Stomach (tissue), 9 donors: ENCODE data around the gene HIGD1C. TPM values are rescaled to one million over a fixed set of nuclear protein-coding genes. Genes with fewer than 3 reads are reported as not detected.
A peak's percentile ranks its signal among the peaks of the same experiment; 100 is the strongest.
"Not testable (repeated sequence)": the region's sequence is repeated elsewhere in the genome, so short reads cannot be mapped to it uniquely, and the experiment has no call there.

Source experiments
- DNase-seq, 2 donors: peaks; one replicate each; pipeline versions ENCODE4 v3.0.0 to v3.0.0-alpha.2; 2013 to 2019
- H3K27ac ChIP-seq, 5 donors: fragments of 200-600 bp in 4 of 5; sonication (generic) in 4 of 5; one replicate each; pipeline ENCODE4 v1.5.1; 2013 to 2019; ENCODE audit warnings: mild to moderate bottlenecking in 1 of 5, moderate library complexity in 1 of 5
- H3K27me3 ChIP-seq, 3 donors: fragments of 200-600 bp; sonication (generic); one replicate each; pipeline ENCODE4 v1.5.1; 2017 to 2019; ENCODE audit warnings: mixed run types in 1 of 3
- H3K36me3 ChIP-seq, 4 donors: fragments of 200-600 bp; sonication (generic); 1 replicate in 3 of 4; 2 replicates in 1 of 4; pipeline ENCODE4 v1.5.1; 2016 to 2019
- H3K4me1 ChIP-seq, 4 donors: fragments of 200-600 bp; sonication (generic); one replicate each; pipeline ENCODE4 v1.5.1; 2016 to 2019
- H3K4me3 ChIP-seq, 4 donors: fragments of 200-600 bp; sonication (generic) in 3 of 4; one replicate each; pipeline ENCODE4 v1.5.1; 2016 to 2019; ENCODE audit warnings: mild to moderate bottlenecking in 1 of 4
- H3K9me3 ChIP-seq, 4 donors: fragments of 200-600 bp; sonication (generic); one replicate each; pipeline ENCODE4 v1.5.1; 2016 to 2019
- EP300 ChIP-seq: sonication (generic); formaldehyde crosslinking; IDR thresholded peaks from one replicate; pipeline ENCODE4 v1.6.1; 2017; ENCODE audit warnings: antibody characterized with exemption
- POLR2A ChIP-seq, 4 donors: fragments of 450-650 bp; IDR thresholded peaks; one replicate each; pipeline ENCODE4 v1.6.1; 2016; ENCODE audit warnings: antibody characterized with exemption in 4 of 4, control low read depth in 2 of 4, mild to moderate bottlenecking in 1 of 4, moderate library complexity in 1 of 4
- POLR2AphosphoS5 ChIP-seq, 3 donors: sonication (generic); formaldehyde crosslinking; IDR thresholded peaks; one replicate each; pipeline ENCODE4 v1.6.1; 2016; ENCODE audit warnings: antibody characterized with exemption in 3 of 3
- WGBS, 5 donors: extraction: QIAGEN DNeasy Blood & Tissue Kit in 3 of 5; methylation state at CpG; one replicate each; pipeline versions ENCODE4 v1.1.5 to v1.1.7; 2013 to 2018; 5-methylcytosine and 5-hydroxymethylcytosine counted together
- intact Hi-C: fragments of 100-400 bp; cut with DNase I; formaldehyde crosslinking; loops from one replicate; pipeline ENCODE4 v1.15.1; 2023; ENCODE audit warnings: low total_unique reads
- polyA plus RNA-seq, 3 donors: library from polyadenylated mRNA; stranded (reverse); fragments of 200-250 nt; gene quantifications; one replicate each; pipeline ENCODE4 v1.2.3, GENCODE V29; 2013
- total RNA-seq, 5 donors: library from RNA; depleted of rRNA; stranded (reverse); fragments of >200 nt; gene quantifications; one replicate each; pipeline versions ENCODE4 v1.1.0 to v1.2.3, GENCODE V29; 2014 to 2016
- TF ChIP-seq, protein P1 (sequence below), 7 experiments: fragments of 450-650 bp in 4 of 7; fragments of 200-600 bp in 3 of 7; sonication (generic) in 3 of 7; IDR thresholded peaks; one replicate each; pipeline ENCODE4 v1.5.1; 2016 to 2019; ENCODE audit warnings: antibody characterized with exemption in 7 of 7, control low read depth in 2 of 7, mild to moderate bottlenecking in 1 of 7
- donor health status: healthy with polysubstance abuse.
- donor health status: Bipolar disorder and iron deficiency.
- donor health status: healthy.

The HIGD1C gene
- total and polyA plus RNA-seq, 8 donors: not detected

- H3K4me3 ChIP-seq: peak overlapping the region; percentile 79 to 87 (median 84)
- no peaks in the 10 kb centered on the region for H3K9me3 ChIP-seq
- H3K36me3 ChIP-seq: peaks cover 12 to 22% (median 18%) of the 10 kb centered on the region in 4 donors
- peak overlapping the region in 4 of 5 donors; percentile 86 to 92 (median 88) for H3K27ac ChIP-seq
- no peak for TF ChIP-seq POLR2A (IDR thresholded peaks at IDR 0.05)
- no peak for TF ChIP-seq EP300
- TF ChIP-seq, protein P1, sequence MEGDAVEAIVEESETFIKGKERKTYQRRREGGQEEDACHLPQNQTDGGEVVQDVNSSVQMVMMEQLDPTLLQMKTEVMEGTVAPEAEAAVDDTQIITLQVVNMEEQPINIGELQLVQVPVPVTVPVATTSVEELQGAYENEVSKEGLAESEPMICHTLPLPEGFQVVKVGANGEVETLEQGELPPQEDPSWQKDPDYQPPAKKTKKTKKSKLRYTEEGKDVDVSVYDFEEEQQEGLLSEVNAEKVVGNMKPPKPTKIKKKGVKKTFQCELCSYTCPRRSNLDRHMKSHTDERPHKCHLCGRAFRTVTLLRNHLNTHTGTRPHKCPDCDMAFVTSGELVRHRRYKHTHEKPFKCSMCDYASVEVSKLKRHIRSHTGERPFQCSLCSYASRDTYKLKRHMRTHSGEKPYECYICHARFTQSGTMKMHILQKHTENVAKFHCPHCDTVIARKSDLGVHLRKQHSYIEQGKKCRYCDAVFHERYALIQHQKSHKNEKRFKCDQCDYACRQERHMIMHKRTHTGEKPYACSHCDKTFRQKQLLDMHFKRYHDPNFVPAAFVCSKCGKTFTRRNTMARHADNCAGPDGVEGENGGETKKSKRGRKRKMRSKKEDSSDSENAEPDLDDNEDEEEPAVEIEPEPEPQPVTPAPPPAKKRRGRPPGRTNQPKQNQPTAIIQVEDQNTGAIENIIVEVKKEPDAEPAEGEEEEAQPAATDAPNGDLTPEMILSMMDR (IDR thresholded peaks at IDR 0.05): no peak
- no peak for TF ChIP-seq POLR2AphosphoS5 (IDR thresholded peaks at IDR 0.05)
- intact Hi-C loops: no loop called here
- no peaks in the 10 kb centered on the region for H3K27me3 ChIP-seq
- no peak for DNase-seq
- 6 to 18% (median 14%) methylated on average over 1 of the region's 1 CpG for WGBS, 5 donors
- peaks cover 37 to 72% (median 64%) of the 10 kb centered on the region in 4 donors for H3K4me1 ChIP-seq
Observed at GRCh38 chr12:50926415-50926814, 25.9 kb upstream of the HIGD1C start.

DNA sequence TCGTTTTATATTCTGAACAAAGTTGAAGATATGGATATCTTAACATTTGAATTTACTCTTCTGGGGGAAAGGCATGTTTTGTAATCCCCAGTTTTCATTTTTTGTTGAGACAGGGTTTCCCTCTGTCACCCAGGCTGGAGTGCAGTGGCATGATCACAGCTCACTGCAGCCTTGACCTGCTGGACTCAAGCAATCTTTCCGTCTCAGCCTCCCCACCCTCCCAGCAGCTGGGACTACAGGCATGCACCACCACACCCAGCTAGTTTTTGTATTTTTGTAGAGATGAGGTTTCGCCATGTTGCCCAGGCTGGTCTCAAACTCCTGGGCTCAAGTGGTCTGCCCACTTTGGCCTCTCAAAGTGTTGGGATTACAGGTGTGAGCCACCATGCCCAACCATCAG is 25.4 kb upstream of the HIGD1C start:
- H3K9me3 ChIP-seq, intact Hi-C loops, H3K27me3 ChIP-seq: not testable (repeated sequence)
- DNase-seq: peak; percentile 44 to 49
- peak overlapping the region; percentile 42 to 92 (median 86) for H3K27ac ChIP-seq
- H3K4me1 ChIP-seq: peaks cover 39 to 76% (median 65%) of the 10 kb centered on the region in 4 donors
- 11 to 22% (median 17%) methylated on average over 3 of the region's 3 CpGs for WGBS, 5 donors
- TF ChIP-seq POLR2AphosphoS5 (IDR thresholded peaks at IDR 0.05): peak in 1 of 3 donors; percentile 32
- H3K4me3 ChIP-seq: peak overlapping the region; percentile 79 to 87 (median 84)
- H3K36me3 ChIP-seq: peaks cover 12 to 27% (median 22%) of the 10 kb centered on the region in 4 donors

DNA sequence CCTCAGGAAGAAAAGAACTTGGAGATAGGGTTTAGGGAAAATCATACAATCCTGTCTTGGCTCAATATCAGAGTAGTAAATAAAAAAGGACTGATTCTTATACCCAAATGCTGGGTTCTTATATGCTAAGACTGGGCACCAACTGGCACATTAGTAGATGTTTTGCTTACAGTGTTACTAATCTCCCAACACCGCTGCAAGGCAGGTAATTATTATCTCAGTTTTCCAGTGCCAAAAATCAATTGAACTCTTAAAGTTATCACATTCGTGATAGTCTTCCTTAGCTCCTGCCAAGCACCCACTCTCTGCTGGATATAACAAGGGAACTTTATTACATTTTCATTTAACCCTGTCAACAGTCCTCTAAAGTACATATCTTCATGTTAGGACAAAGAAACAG is 25.0 kb upstream of the HIGD1C start:
- TF ChIP-seq EP300: no peak
- TF ChIP-seq POLR2A (IDR thresholded peaks at IDR 0.05): no peak
- TF ChIP-seq, protein P1 (IDR thresholded peaks at IDR 0.05): no peak
- peak in 1 of 3 donors; percentile 26 for TF ChIP-seq POLR2AphosphoS5 (IDR thresholded peaks at IDR 0.05)
- H3K9me3 ChIP-seq: no peaks in the 10 kb centered on the region
- WGBS, 5 donors: 10 to 19% (median 15%) methylated on average over 2 of the region's 2 CpGs
- H3K4me1 ChIP-seq: peaks cover 36 to 76% (median 63%) of the 10 kb centered on the region in 4 donors
- H3K36me3 ChIP-seq: peaks cover 12 to 31% (median 24%) of the 10 kb centered on the region in 4 donors
- H3K27ac ChIP-seq: peak overlapping the region; percentile 42 to 92 (median 86)
- peak overlapping the region; percentile 79 to 87 (median 84) for H3K4me3 ChIP-seq
- intact Hi-C loops: no loop called here
- no peaks in the 10 kb centered on the region for H3K27me3 ChIP-seq
- no peak for DNase-seq

GRCh38 chr12:50927766-50928224 is 24.5 kb upstream of the HIGD1C start:
- intact Hi-C loops: no loop called here
- Histone ChIP-seq H3K4me1 (peaks cover 32 to 76% (median 61%) of the 10 kb centered on the region in 4 donors), H3K36me3 (peaks cover 12 to 33% (median 28%) of the 10 kb centered on the region in 4 donors), H3K27me3 (no peaks in the 10 kb centered on the region), H3K4me3 (peak overlapping the region; percentile 79 to 87 (median 84)), H3K9me3 (no peaks in the 10 kb centered on the region), H3K27ac (peak overlapping the region; percentile 48 to 92 (median 86))
- 15 to 60% (median 42%) methylated on average over 6 of the region's 6 CpGs for WGBS, 5 donors
- TF ChIP-seq, protein P1 (IDR thresholded peaks at IDR 0.05): no peak
- TF ChIP-seq EP300 (no peak), POLR2AphosphoS5 (IDR thresholded peaks at IDR 0.05) (no peak), POLR2A (IDR thresholded peaks at IDR 0.05) (no peak)
- no peak for DNase-seq

- no peaks in the 10 kb centered on the region for H3K27me3 ChIP-seq
- WGBS, 5 donors: 26 to 51% (median 30%) methylated on average over 3 of the region's 3 CpGs
- no peak for DNase-seq
- H3K4me1 ChIP-seq: peaks cover 32 to 76% (median 60%) of the 10 kb centered on the region in 4 donors
- TF ChIP-seq POLR2AphosphoS5 (IDR thresholded peaks at IDR 0.05): no peak
- no peak for TF ChIP-seq POLR2A (IDR thresholded peaks at IDR 0.05)
- TF ChIP-seq, protein P1 (IDR thresholded peaks at IDR 0.05): no peak
- TF ChIP-seq EP300: no peak
- intact Hi-C loops: no loop called here
- peak overlapping the region; percentile 79 to 87 (median 84) for H3K4me3 ChIP-seq
- peak overlapping the region; percentile 30 to 92 (median 86) for H3K27ac ChIP-seq
- H3K36me3 ChIP-seq: peaks cover 12 to 37% (median 32%) of the 10 kb centered on the region in 4 donors
- no peaks in the 10 kb centered on the region for H3K9me3 ChIP-seq
Observed at GRCh38 chr12:50928392-50928791, 24.0 kb upstream of the HIGD1C start.
